Measurements from ENCODE around the gene HIVEP3. TPM values are rescaled to one million over a fixed set of nuclear protein-coding genes. Genes with fewer than 3 reads are reported as not detected.

Gene HIVEP3
- total RNA-seq, 1 experiment from 2014 or later: 11.0 TPM

DNA sequence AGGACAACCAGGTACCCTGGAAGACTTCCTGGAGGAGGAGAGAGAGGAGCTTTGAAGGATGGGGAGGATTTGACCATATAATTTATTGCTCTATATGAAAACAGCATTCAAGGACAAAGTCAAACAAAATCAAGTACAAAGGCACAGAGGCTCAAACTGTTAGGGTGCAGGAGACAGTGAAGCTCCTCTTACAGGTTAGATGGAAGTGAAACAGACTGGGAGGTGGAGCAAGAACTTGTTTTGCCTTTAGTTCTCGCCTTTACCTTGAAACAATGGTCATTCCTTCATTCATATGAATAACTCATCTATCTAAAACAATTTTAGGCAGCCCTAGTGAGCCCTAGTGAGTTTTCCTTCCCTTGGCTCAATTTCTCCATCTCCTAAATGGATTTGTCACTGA lies 199.6 kb downstream of the HIVEP3 start:
- Histone ChIP-seq H3K79me2 (ENCODE audit: low read depth) (no peaks in the 10 kb centered on the region), H3K27me3 (ENCODE audit: insufficient read depth, low read depth) (no peaks in the 10 kb centered on the region), H3K9me2 (ENCODE audit: insufficient read depth) (no peaks in the 10 kb centered on the region; the same call in 1 of the 2 replicates), H3K36me3 (ENCODE audit: low read depth) (no peaks in the 10 kb centered on the region), H3K4me1 (replicated peaks; ENCODE audit: insufficient read depth) (peaks cover 1% of the 10 kb centered on the region), H3K4me3 (no peak overlapping the region), H3K9me3 (ENCODE audit: insufficient read depth, low read depth) (no peaks in the 10 kb centered on the region), H4K20me1 (ENCODE audit: insufficient read depth) (no peaks in the 10 kb centered on the region), H3F3A (ENCODE audit: insufficient read depth, low read depth) (no peaks in the 10 kb centered on the region), H3K27ac (no peak overlapping the region), H2AFZ (no peak overlapping the region), H3K4me2 (no peak overlapping the region)
- ChIA-PET CTCF (no interaction called here), POLR2A (ENCODE audit: unreplicated experiment) (no interaction called here)
- intact Hi-C loops (cut with micrococcal nuclease; ENCODE audit: unreplicated experiment): no loop called here
- no peak for TF ChIP-seq EZH2 (IDR thresholded peaks at IDR 0.05; ENCODE audit: low read depth)
- DNase-seq: no peak
- BruUV-seq (replicated peaks): no TSS peak

- H3F3A ChIP-seq (ENCODE audit: insufficient read depth, low read depth): no peaks in the 10 kb centered on the region
- no peaks in the 10 kb centered on the region; the same call in 1 of the 2 replicates for H3K9me2 ChIP-seq (ENCODE audit: insufficient read depth)
- no peaks in the 10 kb centered on the region for H4K20me1 ChIP-seq (ENCODE audit: insufficient read depth)
- H3K4me1 ChIP-seq (replicated peaks; ENCODE audit: insufficient read depth): peaks cover 8% of the 10 kb centered on the region
- no TSS peak for BruUV-seq (replicated peaks)
- no peaks in the 10 kb centered on the region for H3K79me2 ChIP-seq (ENCODE audit: low read depth)
- no peak for DNase-seq
- CTCF ChIA-PET: no interaction called here
- POLR2A ChIA-PET (ENCODE audit: unreplicated experiment): no interaction called here
- no peak overlapping the region for H2AFZ ChIP-seq
- no peak overlapping the region for H3K4me2 ChIP-seq
- intact Hi-C loops (cut with micrococcal nuclease; ENCODE audit: unreplicated experiment): no loop called here
- no peaks in the 10 kb centered on the region for H3K27me3 ChIP-seq (ENCODE audit: insufficient read depth, low read depth)
- no peaks in the 10 kb centered on the region for H3K9me3 ChIP-seq (ENCODE audit: insufficient read depth, low read depth)
- TF ChIP-seq, protein P1, sequence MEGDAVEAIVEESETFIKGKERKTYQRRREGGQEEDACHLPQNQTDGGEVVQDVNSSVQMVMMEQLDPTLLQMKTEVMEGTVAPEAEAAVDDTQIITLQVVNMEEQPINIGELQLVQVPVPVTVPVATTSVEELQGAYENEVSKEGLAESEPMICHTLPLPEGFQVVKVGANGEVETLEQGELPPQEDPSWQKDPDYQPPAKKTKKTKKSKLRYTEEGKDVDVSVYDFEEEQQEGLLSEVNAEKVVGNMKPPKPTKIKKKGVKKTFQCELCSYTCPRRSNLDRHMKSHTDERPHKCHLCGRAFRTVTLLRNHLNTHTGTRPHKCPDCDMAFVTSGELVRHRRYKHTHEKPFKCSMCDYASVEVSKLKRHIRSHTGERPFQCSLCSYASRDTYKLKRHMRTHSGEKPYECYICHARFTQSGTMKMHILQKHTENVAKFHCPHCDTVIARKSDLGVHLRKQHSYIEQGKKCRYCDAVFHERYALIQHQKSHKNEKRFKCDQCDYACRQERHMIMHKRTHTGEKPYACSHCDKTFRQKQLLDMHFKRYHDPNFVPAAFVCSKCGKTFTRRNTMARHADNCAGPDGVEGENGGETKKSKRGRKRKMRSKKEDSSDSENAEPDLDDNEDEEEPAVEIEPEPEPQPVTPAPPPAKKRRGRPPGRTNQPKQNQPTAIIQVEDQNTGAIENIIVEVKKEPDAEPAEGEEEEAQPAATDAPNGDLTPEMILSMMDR (conservative IDR thresholded peaks at IDR 0.05): no peak
- no peak for TF ChIP-seq EZH2 (IDR thresholded peaks at IDR 0.05; ENCODE audit: low read depth)
- no peak overlapping the region for H3K27ac ChIP-seq
- no peaks in the 10 kb centered on the region for H3K36me3 ChIP-seq (ENCODE audit: low read depth)
- H3K4me3 ChIP-seq: no peak overlapping the region
Observed at GRCh38 chr1:41718497-41718896, 200.2 kb downstream of the HIVEP3 start.

- POLR2A ChIA-PET (ENCODE audit: unreplicated experiment): no interaction called here
- Histone ChIP-seq H3F3A (ENCODE audit: insufficient read depth, low read depth) (no peaks in the 10 kb centered on the region), H3K27me3 (ENCODE audit: insufficient read depth, low read depth) (no peaks in the 10 kb centered on the region), H3K4me1 (replicated peaks; ENCODE audit: insufficient read depth) (peaks cover 18% of the 10 kb centered on the region), H2AFZ (no peak overlapping the region), H3K27ac (no peak overlapping the region), H4K20me1 (ENCODE audit: insufficient read depth) (no peaks in the 10 kb centered on the region), H3K4me2 (no peak overlapping the region), H3K36me3 (ENCODE audit: low read depth) (no peaks in the 10 kb centered on the region), H3K79me2 (ENCODE audit: low read depth) (no peaks in the 10 kb centered on the region), H3K9me3 (ENCODE audit: insufficient read depth, low read depth) (no peaks in the 10 kb centered on the region), H3K9me2 (ENCODE audit: insufficient read depth) (no peaks in the 10 kb centered on the region; the same call in 1 of the 2 replicates), H3K4me3 (no peak overlapping the region)
- DNase-seq: no peak
- BruUV-seq (replicated peaks): no TSS peak
- TF ChIP-seq, protein P1 (conservative IDR thresholded peaks at IDR 0.05): no peak
- no peak for TF ChIP-seq EZH2 (IDR thresholded peaks at IDR 0.05; ENCODE audit: low read depth)
- CTCF ChIA-PET: no interaction called here
- intact Hi-C loops (cut with micrococcal nuclease; ENCODE audit: unreplicated experiment): no loop called here
Observed at GRCh38 chr1:41716188-41717130, 202.3 kb downstream of the HIVEP3 start.
